A549 (cell line): ENCODE measurements around the gene CAMTA1. TPM values are rescaled to one million over a fixed set of nuclear protein-coding genes. Genes with fewer than 3 reads are reported as not detected.

Source experiments
- ATAC-seq, 2 experiments: fragments of 200-7000 bp in 1 of 2; fragments of >200 bp in 1 of 2; cut with Nextera tagmentation in 1 of 2; cut with Tn5 transposase in 1 of 2; 3 replicates each; pipeline versions ENCODE4 v1.8.0 to v1.9.1; 2018 to 2020; ENCODE audit warnings: mild to moderate bottlenecking in 1 of 2, moderate library complexity in 1 of 2
- CTCF ChIA-PET: fragments of 300-600 bp; sonication (Branson Sonifier 250); formaldehyde crosslinking; extraction: SDS; loops from one replicate; lab custom pipeline; 2021; ENCODE audit warnings: antibody characterized with exemption, inconsistent platforms; lab: Yijun Ruan, JAX
- POLR2A ChIA-PET: fragments of 350-600 bp; formaldehyde crosslinking; extraction: SDS; loops from one replicate; lab custom pipeline; 2021; ENCODE audit warnings: antibody characterized with exemption, inconsistent platforms; lab: Yijun Ruan, JAX
- DNase-seq, 2 experiments: peaks; one replicate each; pipeline versions ENCODE4 v3.0.0 to v3.0.0-alpha.2; 2011 to 2016; ENCODE audit warnings: low read depth in 1 of 2, low spot score in 1 of 2
- FAIRE-seq: peaks from 2 replicates; lab custom pipeline; 2011; peaks lifted over from hg19 to GRCh38; lab: Jason Lieb, UNC
- H3K27ac ChIP-seq, 2 experiments: fragments of >200 bp; sonication (Bioruptor Twin); formaldehyde crosslinking; 3 replicates each; pipeline ENCODE4 v1.5.1; 2016 to 2017
- H3K4me1 ChIP-seq: fragments of >200 bp; sonication (Bioruptor Twin); formaldehyde crosslinking; 3 replicates; pipeline ENCODE4 v1.6.1; 2016
- H3K4me2 ChIP-seq: fragments of >200 bp; sonication (Bioruptor Twin); formaldehyde crosslinking; 3 replicates; pipeline ENCODE4 v1.6.1; 2016
- H3K4me3 ChIP-seq: fragments of >200 bp; sonication (Bioruptor Twin); formaldehyde crosslinking; 3 replicates; pipeline ENCODE4 v1.5.1; 2016
- H3K9me3 ChIP-seq: fragments of >200 bp; sonication (Bioruptor Twin); formaldehyde crosslinking; 3 replicates; pipeline ENCODE4 v1.6.1; 2016
- CBX8 ChIP-seq: fragments of 200-600 bp; sonication (generic); IDR thresholded peaks from 2 replicates; pipeline ENCODE4 v1.6.1; 2016
- CHD4 ChIP-seq: fragments of 200-600 bp; sonication (generic); IDR thresholded peaks from 2 replicates; pipeline ENCODE4 v1.6.1; 2016; ENCODE audit warnings: antibody characterized with exemption, mild to moderate bottlenecking, borderline replicate concordance
- EHF ChIP-seq: fragments of 250-450 bp; sonication (Bioruptor Pico); IDR thresholded peaks from 2 replicates; pipeline ENCODE4 v1.5.0; 2020; ENCODE audit warnings: mild to moderate bottlenecking
- EHMT2 ChIP-seq: fragments of 200-600 bp; sonication (generic); IDR thresholded peaks from 2 replicates; pipeline ENCODE4 v1.6.1; 2016; ENCODE audit warnings: antibody characterized with exemption, low read depth, mild to moderate bottlenecking, moderate library complexity
- ELK1 ChIP-seq: fragments of 150-350 bp; IDR thresholded peaks from 2 replicates; pipeline ENCODE4 v1.6.1; 2014; ENCODE audit warnings: low read depth, mild to moderate bottlenecking, low read length
- GATA3 ChIP-seq: IDR thresholded peaks from 2 replicates; pipeline ENCODE4 v1.6.1; 2012; ENCODE audit warnings: borderline replicate concordance
- KDM5A ChIP-seq: fragments of 200-600 bp; sonication (generic); IDR thresholded peaks from 2 replicates; pipeline ENCODE4 v1.6.1; 2016; ENCODE audit warnings: antibody characterized with exemption, mild to moderate bottlenecking
- MAX ChIP-seq: IDR thresholded peaks from 2 replicates; pipeline ENCODE4 v1.6.1; 2012
- NFE2L2 ChIP-seq: fragments of 150-350 bp; conservative IDR thresholded peaks from 2 replicates; pipeline ENCODE4 v1.6.1; 2014; ENCODE audit warnings: low read length
- PHF8 ChIP-seq: fragments of 200-600 bp; sonication (generic); IDR thresholded peaks from 2 replicates; pipeline ENCODE4 v1.6.1; 2016; ENCODE audit warnings: low read depth, mild to moderate bottlenecking, antibody characterized with exemption, moderate library complexity, borderline replicate concordance
- POLR2A ChIP-seq: IDR thresholded peaks from 2 replicates; pipeline ENCODE4 v1.6.1; 2012; ENCODE audit warnings: mild to moderate bottlenecking, low read length
- RAD21 ChIP-seq, 2 experiments: fragments of >200 bp in 1 of 2; sonication (Bioruptor Twin) in 1 of 2; formaldehyde crosslinking in 1 of 2; IDR thresholded peaks in 1 of 2; conservative IDR thresholded peaks in 1 of 2; 2 replicates in 1 of 2; 3 replicates in 1 of 2; pipeline ENCODE4 v1.6.1; 2012 to 2018; ENCODE audit warnings: inconsistent platforms in 1 of 2
- RFX5 ChIP-seq: fragments of 450-650 bp; IDR thresholded peaks from 2 replicates; pipeline ENCODE4 v1.7.1; 2014; ENCODE audit warnings: antibody characterized with exemption, mild to moderate bottlenecking, moderate library complexity
- RNF2 ChIP-seq: fragments of 200-600 bp; sonication (generic); IDR thresholded peaks from 2 replicates; pipeline ENCODE4 v1.6.1; 2016; ENCODE audit warnings: low read depth, mild to moderate bottlenecking, antibody characterized with exemption, moderate library complexity, borderline replicate concordance
- SMC3 ChIP-seq: fragments of >200 bp; sonication (Bioruptor Twin); formaldehyde crosslinking; IDR thresholded peaks from 3 replicates; pipeline ENCODE4 v1.6.1; 2018; ENCODE audit warnings: inconsistent platforms
- ZNF302 ChIP-seq: fragments of 250-450 bp; sonication (Bioruptor Pico); IDR thresholded peaks from 2 replicates; pipeline ENCODE4 v1.9.0; 2021; ENCODE audit warnings: inconsistent platforms, mild to moderate bottlenecking, moderate library complexity
- WGBS: methylation state at CpG from one replicate; pipeline ENCODE4 v1.1.6; 2017; ENCODE audit errors: missing lambda C conversion rate; 5-methylcytosine and 5-hydroxymethylcytosine counted together
- polyA plus RNA-seq, 4 experiments: library from polyadenylated mRNA; depleted of rRNA in 3 of 4; stranded (reverse); fragments of >200 nt; fragmentation: RNase III in 1 of 4; extraction: RNeasy Plus Mini Kit Qiagen cat#74134 plus additional on column Dnase treatment in 1 of 4; gene quantifications; 2 replicates in 3 of 4; 3 replicates in 1 of 4; pipeline ENCODE4 v1.2.3, GENCODE V29; 2011 to 2017
- TF ChIP-seq, protein P1 (sequence below): fragments of 250-450 bp; sonication (Bioruptor Pico); IDR thresholded peaks from 2 replicates; pipeline ENCODE4 v1.5.0; 2021; ENCODE audit warnings: mild to moderate bottlenecking, moderate library complexity, borderline replicate concordance
- TF ChIP-seq, protein P2 (sequence below): fragments of >200 bp; sonication (Bioruptor Twin); formaldehyde crosslinking; IDR thresholded peaks from 3 replicates; pipeline ENCODE4 v1.5.1; 2016
- TF ChIP-seq, protein P3 (sequence below): IDR thresholded peaks from 2 replicates; pipeline ENCODE4 v1.6.1; 2012; ENCODE audit warnings: low read depth, borderline replicate concordance

Gene CAMTA1
- polyA plus RNA-seq, 2 of the 4 experiments (the other 2 are of a cell fraction) = 58.8 to 75.0 TPM

- Histone ChIP-seq H3K4me3 (no peak overlapping the region), H3K9me3 (no peaks in the 10 kb centered on the region), H3K4me2 (no peak overlapping the region), H3K27ac (no peak overlapping the region), H3K4me1 (peaks cover 10% of the 10 kb centered on the region)
- POLR2A ChIA-PET = no interaction called here
- TF ChIP-seq ELK1 (no peak), EHF (CRISPR knock-in tag) (no peak), PHF8 (no peak), EHMT2 (no peak), GATA3 (no peak)
- CTCF ChIA-PET = interaction anchor here (0.6 to 4.6 kb wide), 3 partner anchors 24 to 609 kb away, joined by 3 to 49 read pairs (median 4); no protein-coding TSS in a partner anchor
- DNase-seq (no peak), ATAC-seq (no peak), FAIRE-seq (no peak)
- WGBS = 77% methylated on average over 8 of the region's 8 CpGs
Measured at GRCh38 chr1:7039590-7040220, 254.5 kb downstream of the CAMTA1 start.

GRCh38 chr1:7040969-7041695 lies 255.9 kb downstream of the CAMTA1 start:
- 84% methylated on average over 16 of the region's 16 CpGs for WGBS
- TF ChIP-seq CBX8 (no peak), RFX5 (no peak), POLR2A (no peak), MAX (no peak)
- ChIA-PET POLR2A (no interaction called here), CTCF (interaction anchor here (1.5 to 4.6 kb wide), 15 partner anchors 12 to 628 kb away, joined by 3 to 49 read pairs (median 9); no protein-coding TSS in a partner anchor)
- FAIRE-seq (no peak), DNase-seq (no peak), ATAC-seq (no peak)
- Histone ChIP-seq H3K4me2 (no peak overlapping the region), H3K4me1 (peaks cover 10% of the 10 kb centered on the region), H3K9me3 (no peaks in the 10 kb centered on the region), H3K27ac (no peak overlapping the region), H3K4me3 (no peak overlapping the region)

- CTCF ChIA-PET = interaction anchor here (0.5 to 4.6 kb wide), 69 partner anchors 9 to 873 kb away, joined by 3 to 49 read pairs (median 4); no protein-coding TSS in a partner anchor
- ATAC-seq = peak; percentile 47 to 75; a peak in 5 of 6 replicates
- TF ChIP-seq RAD21 (conservative IDR thresholded peaks at IDR 0.05 in 1 of 2, IDR thresholded peaks at IDR 0.05 in 1 of 2) (peak; percentile 72 to 79), ZNF302 (CRISPR knock-in tag) (no peak), NFE2L2 (no peak), CHD4 (no peak), KDM5A (no peak), RNF2 (no peak), ELK1 (no peak), SMC3 (peak; percentile 73)
- TF ChIP-seq, protein P1, sequence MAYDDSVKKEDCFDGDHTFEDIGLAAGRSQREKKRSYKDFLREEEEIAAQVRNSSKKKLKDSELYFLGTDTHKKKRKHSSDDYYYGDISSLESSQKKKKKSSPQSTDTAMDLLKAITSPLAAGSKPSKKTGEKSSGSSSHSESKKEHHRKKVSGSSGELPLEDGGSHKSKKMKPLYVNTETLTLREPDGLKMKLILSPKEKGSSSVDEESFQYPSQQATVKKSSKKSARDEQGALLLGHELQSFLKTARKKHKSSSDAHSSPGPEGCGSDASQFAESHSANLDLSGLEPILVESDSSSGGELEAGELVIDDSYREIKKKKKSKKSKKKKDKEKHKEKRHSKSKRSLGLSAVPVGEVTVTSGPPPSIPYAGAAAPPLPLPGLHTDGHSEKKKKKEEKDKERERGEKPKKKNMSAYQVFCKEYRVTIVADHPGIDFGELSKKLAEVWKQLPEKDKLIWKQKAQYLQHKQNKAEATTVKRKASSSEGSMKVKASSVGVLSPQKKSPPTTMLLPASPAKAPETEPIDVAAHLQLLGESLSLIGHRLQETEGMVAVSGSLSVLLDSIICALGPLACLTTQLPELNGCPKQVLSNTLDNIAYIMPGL = no peak
- TF ChIP-seq, protein P2, sequence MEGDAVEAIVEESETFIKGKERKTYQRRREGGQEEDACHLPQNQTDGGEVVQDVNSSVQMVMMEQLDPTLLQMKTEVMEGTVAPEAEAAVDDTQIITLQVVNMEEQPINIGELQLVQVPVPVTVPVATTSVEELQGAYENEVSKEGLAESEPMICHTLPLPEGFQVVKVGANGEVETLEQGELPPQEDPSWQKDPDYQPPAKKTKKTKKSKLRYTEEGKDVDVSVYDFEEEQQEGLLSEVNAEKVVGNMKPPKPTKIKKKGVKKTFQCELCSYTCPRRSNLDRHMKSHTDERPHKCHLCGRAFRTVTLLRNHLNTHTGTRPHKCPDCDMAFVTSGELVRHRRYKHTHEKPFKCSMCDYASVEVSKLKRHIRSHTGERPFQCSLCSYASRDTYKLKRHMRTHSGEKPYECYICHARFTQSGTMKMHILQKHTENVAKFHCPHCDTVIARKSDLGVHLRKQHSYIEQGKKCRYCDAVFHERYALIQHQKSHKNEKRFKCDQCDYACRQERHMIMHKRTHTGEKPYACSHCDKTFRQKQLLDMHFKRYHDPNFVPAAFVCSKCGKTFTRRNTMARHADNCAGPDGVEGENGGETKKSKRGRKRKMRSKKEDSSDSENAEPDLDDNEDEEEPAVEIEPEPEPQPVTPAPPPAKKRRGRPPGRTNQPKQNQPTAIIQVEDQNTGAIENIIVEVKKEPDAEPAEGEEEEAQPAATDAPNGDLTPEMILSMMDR = peak; percentile 65
- TF ChIP-seq, protein P3, sequence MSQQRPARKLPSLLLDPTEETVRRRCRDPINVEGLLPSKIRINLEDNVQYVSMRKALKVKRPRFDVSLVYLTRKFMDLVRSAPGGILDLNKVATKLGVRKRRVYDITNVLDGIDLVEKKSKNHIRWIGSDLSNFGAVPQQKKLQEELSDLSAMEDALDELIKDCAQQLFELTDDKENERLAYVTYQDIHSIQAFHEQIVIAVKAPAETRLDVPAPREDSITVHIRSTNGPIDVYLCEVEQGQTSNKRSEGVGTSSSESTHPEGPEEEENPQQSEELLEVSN = no peak
- TF ChIP-seq, all 56 proteins: peak for 3
- FAIRE-seq (no peak), DNase-seq (peak; percentile 48 to 50)
- H3K4me1 ChIP-seq = peaks cover 10% of the 10 kb centered on the region
- POLR2A ChIA-PET = no interaction called here
- H3K4me2 ChIP-seq = no peak overlapping the region
- H3K27ac ChIP-seq = peak overlapping the region; percentile 66 to 77
- no peaks in the 10 kb centered on the region for H3K9me3 ChIP-seq
- no peak overlapping the region for H3K4me3 ChIP-seq
- WGBS = 68% methylated on average over 8 of the region's 17 CpGs
Measured at GRCh38 chr1:7042322-7043190, 257.3 kb downstream of the CAMTA1 start.
